ENCODE data around the gene EFNA4. TPM values are rescaled to one million over a fixed set of nuclear protein-coding genes. Genes with fewer than 3 reads are reported as not detected.

EFNA4 gene
- total RNA-seq, 1 donor from 2014 or later = 11.8 TPM

GRCh38 chr1:155086128-155086741 is 22.7 kb downstream of the EFNA4 start:
- H3K4me2 ChIP-seq (ENCODE audit: low read length) = peak overlapping the region; percentile 93
- peaks cover 15% of the 10 kb centered on the region for H3K4me1 ChIP-seq (ENCODE audit: insufficient read depth, low read length)
- H3K9ac ChIP-seq (ENCODE audit: low read length) = no peak overlapping the region
- FAIRE-seq (no peak), DNase-seq (ENCODE audit: low read depth) (no peak)
- H3K4me1 Mint-ChIP-seq (ENCODE audit: low read depth, unreplicated experiment) = peaks cover 7% of the 10 kb centered on the region
- H3K36me3 ChIP-seq (ENCODE audit: insufficient read depth, low read length) = no peaks in the 10 kb centered on the region
- H3K79me2 ChIP-seq (ENCODE audit: insufficient read depth, low read length) = no peaks in the 10 kb centered on the region
- no peaks in the 10 kb centered on the region for H3K9me3 ChIP-seq (ENCODE audit: insufficient read depth, low read depth, low read length)
- no peak overlapping the region for H3K4me3 ChIP-seq (ENCODE audit: insufficient read depth, low read depth, low read length)
- TF ChIP-seq CTCF (IDR thresholded peaks at IDR 0.05; ENCODE audit: insufficient read depth, low read depth, low read length) (peak; percentile 57), EZH2 (IDR thresholded peaks at IDR 0.05; ENCODE audit: insufficient read depth, low read length) (no peak)
- peaks cover 2% of the 10 kb centered on the region for H3K36me3 Mint-ChIP-seq (ENCODE audit: low read depth, unreplicated experiment)
- H3K27me3 Mint-ChIP-seq (ENCODE audit: low read depth, unreplicated experiment) = peaks cover 31% of the 10 kb centered on the region
- no peak overlapping the region for H3K27ac ChIP-seq (ENCODE audit: low read depth, low read length)
- H2AFZ ChIP-seq (ENCODE audit: low read depth, low read length) = no peak overlapping the region
- H3K27ac Mint-ChIP-seq (ENCODE audit: unreplicated experiment) = no peak overlapping the region
- H3K4me3 Mint-ChIP-seq (ENCODE audit: unreplicated experiment) = no peak overlapping the region
- H4K20me1 ChIP-seq (ENCODE audit: insufficient read depth, low read length) = peaks cover 9% of the 10 kb centered on the region
- H3K9me3 Mint-ChIP-seq (ENCODE audit: unreplicated experiment) = no peaks in the 10 kb centered on the region
- H3K27me3 ChIP-seq (ENCODE audit: insufficient read depth, low read length) = peaks cover 22% of the 10 kb centered on the region

- Mint-ChIP-seq H3K36me3 (ENCODE audit: low read depth, unreplicated experiment) (peaks cover 2% of the 10 kb centered on the region), H3K27ac (ENCODE audit: unreplicated experiment) (peak overlapping the region; percentile 66), H3K4me1 (ENCODE audit: low read depth, unreplicated experiment) (peaks cover 2% of the 10 kb centered on the region), H3K4me3 (ENCODE audit: unreplicated experiment) (peak overlapping the region; percentile 62), H3K27me3 (ENCODE audit: low read depth, unreplicated experiment) (peaks cover 28% of the 10 kb centered on the region), H3K9me3 (ENCODE audit: unreplicated experiment) (no peaks in the 10 kb centered on the region)
- Histone ChIP-seq H3K4me1 (ENCODE audit: insufficient read depth, low read length) (peaks cover 15% of the 10 kb centered on the region), H3K9me3 (ENCODE audit: insufficient read depth, low read depth, low read length) (no peaks in the 10 kb centered on the region), H3K27me3 (ENCODE audit: insufficient read depth, low read length) (peaks cover 16% of the 10 kb centered on the region), H4K20me1 (ENCODE audit: insufficient read depth, low read length) (peaks cover 5% of the 10 kb centered on the region), H3K4me2 (ENCODE audit: low read length) (no peak overlapping the region), H3K79me2 (ENCODE audit: insufficient read depth, low read length) (no peaks in the 10 kb centered on the region), H3K27ac (ENCODE audit: low read depth, low read length) (no peak overlapping the region), H3K4me3 (ENCODE audit: insufficient read depth, low read depth, low read length) (no peak overlapping the region), H3K9ac (ENCODE audit: low read length) (no peak overlapping the region), H2AFZ (ENCODE audit: low read depth, low read length) (no peak overlapping the region), H3K36me3 (ENCODE audit: insufficient read depth, low read length) (no peaks in the 10 kb centered on the region)
- FAIRE-seq (no peak), DNase-seq (ENCODE audit: low read depth) (no peak)
- TF ChIP-seq EZH2 (IDR thresholded peaks at IDR 0.05; ENCODE audit: insufficient read depth, low read length) = no peak
Observed at GRCh38 chr1:155086856-155087535, 23.5 kb downstream of the EFNA4 start.

- H3K27ac Mint-ChIP-seq (ENCODE audit: unreplicated experiment) = peak overlapping the region; percentile 53
- Histone ChIP-seq H3K4me1 (ENCODE audit: insufficient read depth, low read length) (peaks cover 7% of the 10 kb centered on the region), H3K79me2 (ENCODE audit: insufficient read depth, low read length) (no peaks in the 10 kb centered on the region), H3K27ac (ENCODE audit: low read depth, low read length) (no peak overlapping the region), H3K27me3 (ENCODE audit: insufficient read depth, low read length) (peaks cover 14% of the 10 kb centered on the region), H4K20me1 (ENCODE audit: insufficient read depth, low read length) (no peaks in the 10 kb centered on the region), H3K4me3 (ENCODE audit: insufficient read depth, low read depth, low read length) (no peak overlapping the region), H3K36me3 (ENCODE audit: insufficient read depth, low read length) (no peaks in the 10 kb centered on the region), H3K9ac (ENCODE audit: low read length) (no peak overlapping the region), H3K4me2 (ENCODE audit: low read length) (peak overlapping the region; percentile 50), H3K9me3 (ENCODE audit: insufficient read depth, low read depth, low read length) (no peaks in the 10 kb centered on the region), H2AFZ (ENCODE audit: low read depth, low read length) (peak overlapping the region; percentile 61)
- DNase-seq (ENCODE audit: low read depth) (peak; percentile 16), FAIRE-seq (no peak)
- H3K27me3 Mint-ChIP-seq (ENCODE audit: low read depth, unreplicated experiment) = peaks cover 13% of the 10 kb centered on the region
- H3K4me1 Mint-ChIP-seq (ENCODE audit: low read depth, unreplicated experiment) = peaks cover 10% of the 10 kb centered on the region
- TF ChIP-seq CTCF (IDR thresholded peaks at IDR 0.05; ENCODE audit: insufficient read depth, low read depth, low read length) (peak; percentile 93), EZH2 (IDR thresholded peaks at IDR 0.05; ENCODE audit: insufficient read depth, low read length) (no peak)
- no peak overlapping the region for H3K4me3 Mint-ChIP-seq (ENCODE audit: unreplicated experiment)
- no peaks in the 10 kb centered on the region for H3K9me3 Mint-ChIP-seq (ENCODE audit: unreplicated experiment)
- no peaks in the 10 kb centered on the region for H3K36me3 Mint-ChIP-seq (ENCODE audit: low read depth, unreplicated experiment)
Observed at GRCh38 chr1:155091071-155092051, 27.8 kb downstream of the EFNA4 start.
